ENCODE measurements around the gene SLC35F3.

DNA sequence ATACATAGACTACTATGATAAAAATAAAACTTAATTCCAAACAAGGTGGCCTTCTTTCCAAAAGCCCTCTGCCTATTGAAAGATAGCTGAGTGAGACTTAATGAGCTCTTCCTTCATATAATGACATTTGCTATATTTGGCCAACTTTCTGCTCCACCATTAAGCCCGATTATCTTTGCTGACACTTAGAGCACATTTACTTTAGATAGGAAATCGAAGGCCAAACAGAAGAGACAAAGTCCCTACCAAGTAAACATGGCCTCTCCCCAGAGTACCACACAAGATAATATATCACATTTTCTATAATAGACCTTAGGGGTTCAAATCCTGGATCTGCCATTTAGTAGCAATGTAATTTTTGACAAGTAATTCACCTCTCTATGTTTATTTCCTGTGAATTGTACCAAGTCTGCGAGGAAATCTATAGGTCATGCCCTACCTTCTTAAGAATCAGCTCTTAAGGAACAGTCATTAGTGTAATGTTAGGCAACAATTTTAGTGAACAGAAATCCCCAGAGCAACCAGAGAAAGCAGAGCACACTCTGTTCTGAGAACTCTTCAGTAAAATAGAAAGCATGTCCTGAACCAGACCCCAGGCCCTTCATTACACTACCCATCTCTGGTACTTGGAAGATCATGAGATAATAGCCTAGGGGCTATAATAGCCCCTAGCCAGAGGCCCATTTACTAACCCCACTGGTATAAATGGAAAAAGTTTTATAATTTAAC, 451.5 kb downstream of the SLC35F3 start:
- no peak for TF ChIP-seq TEAD1 (CRISPR knock-in tag; IDR thresholded peaks at IDR 0.05)
- TF ChIP-seq, protein P1, sequence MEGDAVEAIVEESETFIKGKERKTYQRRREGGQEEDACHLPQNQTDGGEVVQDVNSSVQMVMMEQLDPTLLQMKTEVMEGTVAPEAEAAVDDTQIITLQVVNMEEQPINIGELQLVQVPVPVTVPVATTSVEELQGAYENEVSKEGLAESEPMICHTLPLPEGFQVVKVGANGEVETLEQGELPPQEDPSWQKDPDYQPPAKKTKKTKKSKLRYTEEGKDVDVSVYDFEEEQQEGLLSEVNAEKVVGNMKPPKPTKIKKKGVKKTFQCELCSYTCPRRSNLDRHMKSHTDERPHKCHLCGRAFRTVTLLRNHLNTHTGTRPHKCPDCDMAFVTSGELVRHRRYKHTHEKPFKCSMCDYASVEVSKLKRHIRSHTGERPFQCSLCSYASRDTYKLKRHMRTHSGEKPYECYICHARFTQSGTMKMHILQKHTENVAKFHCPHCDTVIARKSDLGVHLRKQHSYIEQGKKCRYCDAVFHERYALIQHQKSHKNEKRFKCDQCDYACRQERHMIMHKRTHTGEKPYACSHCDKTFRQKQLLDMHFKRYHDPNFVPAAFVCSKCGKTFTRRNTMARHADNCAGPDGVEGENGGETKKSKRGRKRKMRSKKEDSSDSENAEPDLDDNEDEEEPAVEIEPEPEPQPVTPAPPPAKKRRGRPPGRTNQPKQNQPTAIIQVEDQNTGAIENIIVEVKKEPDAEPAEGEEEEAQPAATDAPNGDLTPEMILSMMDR (IDR thresholded peaks at IDR 0.05), result no peak
- TF ChIP-seq GTF2I (CRISPR knock-in tag; conservative IDR thresholded peaks at IDR 0.05), result no peak
- no peak for TF ChIP-seq NFE2L1 (CRISPR knock-in tag; IDR thresholded peaks at IDR 0.05)
- TF ChIP-seq, protein P2, sequence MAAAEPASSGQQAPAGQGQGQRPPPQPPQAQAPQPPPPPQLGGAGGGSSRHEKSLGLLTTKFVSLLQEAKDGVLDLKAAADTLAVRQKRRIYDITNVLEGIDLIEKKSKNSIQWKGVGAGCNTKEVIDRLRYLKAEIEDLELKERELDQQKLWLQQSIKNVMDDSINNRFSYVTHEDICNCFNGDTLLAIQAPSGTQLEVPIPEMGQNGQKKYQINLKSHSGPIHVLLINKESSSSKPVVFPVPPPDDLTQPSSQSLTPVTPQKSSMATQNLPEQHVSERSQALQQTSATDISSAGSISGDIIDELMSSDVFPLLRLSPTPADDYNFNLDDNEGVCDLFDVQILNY (CRISPR knock-in tag; IDR thresholded peaks at IDR 0.05), result no peak
- TF ChIP-seq ZNF416 (CRISPR knock-in tag; IDR thresholded peaks at IDR 0.05), result no peak
- no peak for TF ChIP-seq SP1 (CRISPR knock-in tag; conservative IDR thresholded peaks at IDR 0.05)
- no peak for TF ChIP-seq CREB1 (CRISPR knock-in tag; IDR thresholded peaks at IDR 0.05)
- TF ChIP-seq ATF1 (CRISPR knock-in tag; IDR thresholded peaks at IDR 0.05), result no peak
- no peak for TF ChIP-seq FOXP1 (CRISPR knock-in tag; IDR thresholded peaks at IDR 0.05; ENCODE audit: borderline replicate concordance)
- no peak for TF ChIP-seq JUN (CRISPR knock-in tag; IDR thresholded peaks at IDR 0.05)
- TF ChIP-seq ZNF263 (CRISPR knock-in tag; IDR thresholded peaks at IDR 0.05; ENCODE audit: low read depth), result no peak
